Brain pericyte (primary cell): ENCODE results near the gene CD200R1.

Source experiments
- DNase-seq: peaks from one replicate; pipeline ENCODE4 v3.0.0-alpha.2; 2012; ENCODE audit warnings: low read depth, low spot score

CD200R1 gene

GRCh38 chr3:112974894-112975293 is at the start of gene CD200R1:
Gene CD200R1, minus strand, starts transcription at chr3:112975103. Its CDS starts 246 bp downstream, at chr3:112974857.
- no peak for DNase-seq

GRCh38 chr3:113021471-113021870 is 46.6 kb upstream of the CD200R1 start:
- DNase-seq = no peak

GRCh38 chr3:113019182-113020137 is 44.6 kb upstream of the CD200R1 start:
- DNase-seq = peak; percentile 60

- DNase-seq = no peak
Observed at GRCh38 chr3:113018536-113019181, 43.8 kb upstream of the CD200R1 start.

- DNase-seq = no peak
Observed at GRCh38 chr3:113013593-113013992, 38.7 kb upstream of the CD200R1 start.

GRCh38 chr3:113008117-113008516 is 33.2 kb upstream of the CD200R1 start:
- no peak for DNase-seq

GRCh38 chr3:113006359-113007056 is 31.6 kb upstream of the CD200R1 start:
- DNase-seq = no peak

GRCh38 chr3:113005611-113006010 is 30.7 kb upstream of the CD200R1 start:
- no peak for DNase-seq

- no peak for DNase-seq
Observed at GRCh38 chr3:113002679-113003078, 27.8 kb upstream of the CD200R1 start.

- no peak for DNase-seq
Observed at GRCh38 chr3:113002037-113002436, 27.1 kb upstream of the CD200R1 start.

- no peak for DNase-seq
Observed at GRCh38 chr3:113000691-113001090, 25.8 kb upstream of the CD200R1 start.

GRCh38 chr3:112995800-112996199 is 20.9 kb upstream of the CD200R1 start:
- DNase-seq = no peak

- DNase-seq = peak; percentile 41
Observed at GRCh38 chr3:112990672-112991602, 16.0 kb upstream of the CD200R1 start, which contains the start of gene GTPBP8. Gene GTPBP8, plus strand, starts transcription at chr3:112990984. Its CDS starts 16 bp downstream, at chr3:112991000.

- DNase-seq = no peak
Observed at GRCh38 chr3:112987710-112988334, 12.9 kb upstream of the CD200R1 start.

GRCh38 chr3:112984485-112984884 is 9.6 kb upstream of the CD200R1 start:
- no peak for DNase-seq

GRCh38 chr3:112982710-112983109 is 7.8 kb upstream of the CD200R1 start:
- no peak for DNase-seq

- no peak for DNase-seq
Observed at GRCh38 chr3:112980080-112980479, 5.2 kb upstream of the CD200R1 start.

- no peak for DNase-seq
Observed at GRCh38 chr3:112979244-112979832, 4.4 kb upstream of the CD200R1 start.

- DNase-seq = no peak
Observed at GRCh38 chr3:112976953-112977352, 2.0 kb upstream of the CD200R1 start.

GRCh38 chr3:112976001-112976400 is 1.1 kb upstream of the CD200R1 start:
- DNase-seq = no peak
